ENCODE results near the gene VPS18. TPM values are rescaled to one million over a fixed set of nuclear protein-coding genes. Genes with fewer than 3 reads are reported as not detected.

Gene VPS18
- polyA plus RNA-seq, 1 donor from 2014 or later: 13.8 TPM

GRCh38 chr15:40929660-40930429 lies 35.6 kb downstream of the VPS18 start:
- Histone ChIP-seq H3F3A (ENCODE audit: insufficient read depth, low read length, poor library complexity, severe bottlenecking) (peaks cover 3% of the 10 kb centered on the region), H3K4me2 (ENCODE audit: low read length) (peak overlapping the region; percentile 80), H3K27ac (ENCODE audit: low read length) (no peak overlapping the region), H3K4me3 (ENCODE audit: low read length) (peak overlapping the region; percentile 80), H4K20me1 (ENCODE audit: insufficient read depth) (no peaks in the 10 kb centered on the region), H2AFZ (ENCODE audit: low read depth, low read length) (no peak overlapping the region), H3K36me3 (ENCODE audit: insufficient read depth, low read length) (no peaks in the 10 kb centered on the region), H3K9ac (ENCODE audit: low read length) (peak overlapping the region; percentile 52), H3K9me3 (ENCODE audit: low read length) (no peaks in the 10 kb centered on the region), H3K27me3 (ENCODE audit: insufficient read depth, low read depth, low read length) (peaks cover 82% of the 10 kb centered on the region), H3K9me2 (ENCODE audit: insufficient read depth, low read length) (no peaks in the 10 kb centered on the region), H3K79me2 (replicated peaks; ENCODE audit: insufficient read depth, low read length) (no peaks in the 10 kb centered on the region)
- no peak for TF ChIP-seq MXI1 (conservative IDR thresholded peaks at IDR 0.05; ENCODE audit: poor library complexity, severe bottlenecking)

GRCh38 chr15:40930430-40931299 lies 36.4 kb downstream of the VPS18 start:
- Histone ChIP-seq H2AFZ (ENCODE audit: low read depth, low read length) (no peak overlapping the region), H3F3A (ENCODE audit: insufficient read depth, low read length, poor library complexity, severe bottlenecking) (peaks cover 3% of the 10 kb centered on the region), H3K27me3 (ENCODE audit: insufficient read depth, low read depth, low read length) (peaks cover 73% of the 10 kb centered on the region), H3K9ac (ENCODE audit: low read length) (peak overlapping the region; percentile 52), H3K9me2 (ENCODE audit: insufficient read depth, low read length) (no peaks in the 10 kb centered on the region), H4K20me1 (ENCODE audit: insufficient read depth) (no peaks in the 10 kb centered on the region), H3K9me3 (ENCODE audit: low read length) (no peaks in the 10 kb centered on the region), H3K36me3 (ENCODE audit: insufficient read depth, low read length) (no peaks in the 10 kb centered on the region), H3K27ac (ENCODE audit: low read length) (no peak overlapping the region), H3K4me2 (ENCODE audit: low read length) (peak overlapping the region; percentile 80), H3K4me3 (ENCODE audit: low read length) (peak overlapping the region; percentile 80), H3K79me2 (replicated peaks; ENCODE audit: insufficient read depth, low read length) (no peaks in the 10 kb centered on the region)
- TF ChIP-seq EZH2 (IDR thresholded peaks at IDR 0.05; ENCODE audit: borderline replicate concordance, insufficient read depth, low read length, poor library complexity, severe bottlenecking) (no peak), CTCF (IDR thresholded peaks at IDR 0.05; ENCODE audit: poor library complexity, severe bottlenecking) (peak; percentile 76), REST (IDR thresholded peaks at IDR 0.05; ENCODE audit: borderline replicate concordance) (peak; percentile 33), MXI1 (conservative IDR thresholded peaks at IDR 0.05; ENCODE audit: poor library complexity, severe bottlenecking) (no peak), EP300 (conservative IDR thresholded peaks at IDR 0.05; ENCODE audit: poor library complexity, severe bottlenecking) (no peak), RAD21 (conservative IDR thresholded peaks at IDR 0.05) (peak; percentile 45), SMC3 (conservative IDR thresholded peaks at IDR 0.05; ENCODE audit: poor library complexity) (peak; percentile 62), TAF1 (IDR thresholded peaks at IDR 0.05; ENCODE audit: low read depth) (no peak), POLR2AphosphoS5 (IDR thresholded peaks at IDR 0.05) (no peak)

Measured in neural cell (in vitro differentiated cells).